ENCODE data around the gene TBC1D3I.
"Not testable (repeated sequence)": the region's sequence is repeated elsewhere in the genome, so short reads cannot be mapped to it uniquely, and the experiment has no call there.

DNA sequence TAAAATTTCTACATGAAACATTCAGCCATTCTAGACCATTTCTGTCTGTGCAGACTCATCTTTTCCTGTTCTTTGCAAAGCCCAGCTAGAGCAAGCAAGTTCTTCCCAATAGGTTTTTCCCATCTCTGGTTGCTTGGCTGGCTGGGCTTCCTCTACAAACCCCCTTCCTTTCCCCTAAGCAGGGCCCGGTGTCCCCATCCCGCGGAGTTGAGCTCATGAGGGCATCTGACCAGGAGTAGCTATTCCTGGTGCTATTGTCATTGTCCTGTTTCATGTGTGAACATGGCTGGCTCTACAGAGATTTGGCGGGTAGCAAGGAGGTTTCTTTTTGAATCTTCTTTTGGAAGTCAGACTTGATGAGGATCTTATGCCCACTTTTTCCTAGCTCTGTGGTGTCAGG lies 22.3 kb downstream of the TBC1D3I start:
- TF ChIP-seq POLR2A (IDR thresholded peaks at IDR 0.05): not testable (repeated sequence)
- TF ChIP-seq, protein P1, sequence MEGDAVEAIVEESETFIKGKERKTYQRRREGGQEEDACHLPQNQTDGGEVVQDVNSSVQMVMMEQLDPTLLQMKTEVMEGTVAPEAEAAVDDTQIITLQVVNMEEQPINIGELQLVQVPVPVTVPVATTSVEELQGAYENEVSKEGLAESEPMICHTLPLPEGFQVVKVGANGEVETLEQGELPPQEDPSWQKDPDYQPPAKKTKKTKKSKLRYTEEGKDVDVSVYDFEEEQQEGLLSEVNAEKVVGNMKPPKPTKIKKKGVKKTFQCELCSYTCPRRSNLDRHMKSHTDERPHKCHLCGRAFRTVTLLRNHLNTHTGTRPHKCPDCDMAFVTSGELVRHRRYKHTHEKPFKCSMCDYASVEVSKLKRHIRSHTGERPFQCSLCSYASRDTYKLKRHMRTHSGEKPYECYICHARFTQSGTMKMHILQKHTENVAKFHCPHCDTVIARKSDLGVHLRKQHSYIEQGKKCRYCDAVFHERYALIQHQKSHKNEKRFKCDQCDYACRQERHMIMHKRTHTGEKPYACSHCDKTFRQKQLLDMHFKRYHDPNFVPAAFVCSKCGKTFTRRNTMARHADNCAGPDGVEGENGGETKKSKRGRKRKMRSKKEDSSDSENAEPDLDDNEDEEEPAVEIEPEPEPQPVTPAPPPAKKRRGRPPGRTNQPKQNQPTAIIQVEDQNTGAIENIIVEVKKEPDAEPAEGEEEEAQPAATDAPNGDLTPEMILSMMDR (IDR thresholded peaks at IDR 0.05): not testable (repeated sequence)
